ENCODE measurements around the gene ANKRD33B. TPM values are rescaled to one million over a fixed set of nuclear protein-coding genes. Genes with fewer than 3 reads are reported as not detected.
A peak's percentile ranks its signal among the peaks of the same experiment; 100 is the strongest.

The ANKRD33B gene
- total RNA-seq, 6 donors from 2014 or later = 3.1 to 10.5 (median 7.9) TPM

- H3K27ac ChIP-seq = no peak overlapping the region
- DNase-seq (no peak), ATAC-seq (ENCODE audit: low FRiP score in 2 of 2) (no peak)
- 70 to 72% methylated on average over 4 of the region's 4 CpGs for WGBS, 2 donors
- H3K4me3 ChIP-seq = no peak overlapping the region
- TF ChIP-seq POLR2A (IDR thresholded peaks at IDR 0.05) = no peak
- TF ChIP-seq EP300 (IDR thresholded peaks at IDR 0.05) = no peak
- no peak for TF ChIP-seq POLR2AphosphoS5 (IDR thresholded peaks at IDR 0.05)
- no peak for TF ChIP-seq CTCF (IDR thresholded peaks at IDR 0.05)
- no peaks in the 10 kb centered on the region for H3K27me3 ChIP-seq
- H3K9me3 ChIP-seq = peaks cover 0 to 4% (median 0%) of the 10 kb centered on the region in 4 donors
- no peaks in the 10 kb centered on the region for H3K36me3 ChIP-seq
- H3K4me1 ChIP-seq = no peaks in the 10 kb centered on the region
Observed at GRCh38 chr5:10525124-10525495, 38.8 kb upstream of the ANKRD33B start.

GRCh38 chr5:10527281-10527950, 36.5 kb upstream of the ANKRD33B start:
- DNase-seq = no peak
- H3K27ac ChIP-seq = no peak overlapping the region
- ATAC-seq (ENCODE audit: low FRiP score in 2 of 2) = no peak
- no peaks in the 10 kb centered on the region for H3K9me3 ChIP-seq
- 76 to 81% methylated on average over 11 of the region's 11 CpGs for WGBS, 2 donors
- TF ChIP-seq POLR2AphosphoS5 (IDR thresholded peaks at IDR 0.05) (no peak), EP300 (IDR thresholded peaks at IDR 0.05) (no peak), CTCF (IDR thresholded peaks at IDR 0.05) (no peak), POLR2A (IDR thresholded peaks at IDR 0.05) (no peak)
- H3K4me1 ChIP-seq = no peaks in the 10 kb centered on the region
- no peaks in the 10 kb centered on the region for H3K36me3 ChIP-seq
- no peak overlapping the region for H3K4me3 ChIP-seq
- no peaks in the 10 kb centered on the region for H3K27me3 ChIP-seq

DNA sequence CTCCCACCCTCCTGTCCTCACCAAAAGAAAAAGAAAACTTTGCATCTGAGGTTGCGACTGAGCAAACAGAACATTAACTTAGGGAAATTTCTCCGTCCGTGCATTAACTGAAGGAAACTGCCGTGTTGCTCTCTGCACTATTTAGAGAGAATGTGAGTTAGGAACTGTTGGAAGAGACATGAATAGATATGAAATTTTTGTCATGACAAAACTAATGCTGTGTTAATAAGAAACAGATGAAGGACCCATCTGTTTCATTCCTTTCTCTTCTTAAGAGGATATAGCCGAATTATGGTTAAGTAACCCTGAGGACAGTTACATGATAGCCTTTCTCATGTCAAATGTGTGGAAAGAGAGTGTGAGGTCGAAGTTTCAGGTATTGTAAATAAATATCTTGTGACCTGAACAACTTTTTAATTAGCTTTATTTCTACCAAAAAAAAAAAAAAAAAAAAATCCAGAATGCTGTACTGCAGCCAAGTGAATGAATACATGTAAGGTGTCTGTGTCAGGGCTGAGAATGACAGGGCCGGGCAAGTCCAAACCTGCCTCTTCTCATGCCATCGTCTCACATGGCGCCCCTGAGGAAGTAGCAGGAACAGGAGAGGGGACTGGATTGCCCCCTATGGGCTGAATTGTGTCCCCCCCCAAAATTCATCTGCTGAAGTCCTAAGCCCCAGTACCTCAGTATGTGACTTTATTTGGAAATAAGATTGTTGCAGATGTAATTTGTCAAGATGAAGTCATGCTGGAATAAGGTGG, 35.6 kb upstream of the ANKRD33B start:
- no peak for TF ChIP-seq EP300 (IDR thresholded peaks at IDR 0.05)
- TF ChIP-seq POLR2AphosphoS5 (IDR thresholded peaks at IDR 0.05) = no peak
- TF ChIP-seq POLR2A (IDR thresholded peaks at IDR 0.05) = no peak
- no peak for TF ChIP-seq CTCF (IDR thresholded peaks at IDR 0.05)
- ATAC-seq (ENCODE audit: low FRiP score in 2 of 2) (peak in 1 of 2 donors; percentile 62), DNase-seq (no peak)
- no peaks in the 10 kb centered on the region for H3K27me3 ChIP-seq
- WGBS, 2 donors = 71 to 73% methylated on average over 9 of the region's 9 CpGs
- H3K36me3 ChIP-seq = no peaks in the 10 kb centered on the region
- no peak overlapping the region for H3K4me3 ChIP-seq
- H3K27ac ChIP-seq = no peak overlapping the region
- H3K4me1 ChIP-seq = peaks cover 0 to 1% (median 0%) of the 10 kb centered on the region in 4 donors
- no peaks in the 10 kb centered on the region for H3K9me3 ChIP-seq

GRCh38 chr5:10528827-10529226, 35.0 kb upstream of the ANKRD33B start:
- DNase-seq = no peak
- WGBS, 2 donors = 78 to 79% methylated on average over 1 of the region's 1 CpG
- TF ChIP-seq CTCF (IDR thresholded peaks at IDR 0.05) (no peak), EP300 (IDR thresholded peaks at IDR 0.05) (no peak), POLR2AphosphoS5 (IDR thresholded peaks at IDR 0.05) (no peak), POLR2A (IDR thresholded peaks at IDR 0.05) (no peak)

More at GRCh38 chr5:10528827-10529226, 35.0 kb upstream of the ANKRD33B start:
- H3K9me3 ChIP-seq = no peaks in the 10 kb centered on the region
- H3K4me1 ChIP-seq = peaks cover 0 to 4% (median 0%) of the 10 kb centered on the region in 4 donors
- no peak overlapping the region for H3K27ac ChIP-seq
- ATAC-seq (ENCODE audit: low FRiP score in 2 of 2) = no peak
- no peak overlapping the region for H3K4me3 ChIP-seq
- no peaks in the 10 kb centered on the region for H3K36me3 ChIP-seq
- H3K27me3 ChIP-seq = no peaks in the 10 kb centered on the region

All from upper lobe of left lung (tissue), 6 donors.